Uterus (tissue), 4 donors: ENCODE measurements around the gene DNMBP. TPM values are rescaled to one million over a fixed set of nuclear protein-coding genes. Genes with fewer than 3 reads are reported as not detected.

Source experiments
- DNase-seq, 2 donors: peaks; one replicate each; pipeline ENCODE4 v3.0.0-alpha.2; 2019 to 2020
- H3K27ac ChIP-seq, 2 donors: fragments of 200-600 bp; sonication (generic); 1 replicate in 1 of 2; 2 replicates in 1 of 2; pipeline ENCODE4 v1.5.1; 2016 to 2018
- H3K27me3 ChIP-seq, 2 donors: fragments of 200-600 bp; sonication (generic); one replicate each; pipeline ENCODE4 v1.5.1; 2018 to 2019; ENCODE audit warnings: control low read depth in 1 of 2
- H3K36me3 ChIP-seq, 2 donors: fragments of 200-600 bp; sonication (generic); one replicate each; pipeline ENCODE4 v1.5.1; 2019; ENCODE audit warnings: control low read depth in 1 of 2
- H3K4me1 ChIP-seq, 2 donors: fragments of 200-600 bp; sonication (generic); one replicate each; pipeline ENCODE4 v1.5.1; 2018 to 2019; ENCODE audit warnings: control low read depth in 1 of 2
- H3K4me3 ChIP-seq, 2 donors: fragments of 200-600 bp; sonication (generic); 1 replicate in 1 of 2; 2 replicates in 1 of 2; pipeline ENCODE4 v1.5.1; 2018 to 2019; ENCODE audit warnings: mild to moderate bottlenecking in 1 of 2
- H3K9me3 ChIP-seq, 2 donors: fragments of 200-600 bp; sonication (generic); one replicate each; pipeline ENCODE4 v1.5.1; 2019; ENCODE audit warnings: control low read depth in 1 of 2
- CTCF ChIP-seq, 4 experiments: fragments of 200-600 bp in 2 of 4; fragments of 450-650 bp in 2 of 4; sonication (generic) in 2 of 4; IDR thresholded peaks; one replicate each; pipeline ENCODE4 v1.5.1; 2016 to 2019; ENCODE audit warnings: antibody characterized with exemption in 4 of 4, mild to moderate bottlenecking in 2 of 4, moderate library complexity in 1 of 4
- POLR2A ChIP-seq, 2 donors: fragments of 450-650 bp; IDR thresholded peaks; one replicate each; pipeline ENCODE4 v1.6.1; 2016; ENCODE audit warnings: antibody characterized with exemption in 2 of 2, mild to moderate bottlenecking in 1 of 2, moderate library complexity in 1 of 2
- intact Hi-C: fragments of 100-400 bp; cut with DNase I; formaldehyde crosslinking; loops from one replicate; pipeline ENCODE4 v1.15.1; 2023; ENCODE audit warnings: low total_unique reads
- total RNA-seq, 4 donors: library from RNA; depleted of rRNA in 3 of 4; stranded (reverse); fragments of >200 nt in 3 of 4; gene quantifications; one replicate each; pipeline versions ENCODE4 v1.1.0 to v1.2.4, GENCODE V29; 2014 to 2023
- donor health status: DM: yes; HTN: yes; CAD: no.

Gene DNMBP
- total RNA-seq, 4 donors from 2014 or later = 5.9 to 34.9 (median 22.4) TPM

GRCh38 chr10:99915414-99915813, 94.3 kb downstream of the DNMBP start:
- H3K27me3 ChIP-seq = no peaks in the 10 kb centered on the region
- no peaks in the 10 kb centered on the region for H3K9me3 ChIP-seq
- H3K36me3 ChIP-seq = no peaks in the 10 kb centered on the region
- no peak for DNase-seq
- intact Hi-C loops = no loop called here
- no peak overlapping the region for H3K4me3 ChIP-seq
- no peak for TF ChIP-seq POLR2A (IDR thresholded peaks at IDR 0.05)
- no peak for TF ChIP-seq CTCF (IDR thresholded peaks at IDR 0.05)
- H3K4me1 ChIP-seq = peaks cover 0 to 7% of the 10 kb centered on the region in 2 donors
- H3K27ac ChIP-seq = no peak overlapping the region

DNA sequence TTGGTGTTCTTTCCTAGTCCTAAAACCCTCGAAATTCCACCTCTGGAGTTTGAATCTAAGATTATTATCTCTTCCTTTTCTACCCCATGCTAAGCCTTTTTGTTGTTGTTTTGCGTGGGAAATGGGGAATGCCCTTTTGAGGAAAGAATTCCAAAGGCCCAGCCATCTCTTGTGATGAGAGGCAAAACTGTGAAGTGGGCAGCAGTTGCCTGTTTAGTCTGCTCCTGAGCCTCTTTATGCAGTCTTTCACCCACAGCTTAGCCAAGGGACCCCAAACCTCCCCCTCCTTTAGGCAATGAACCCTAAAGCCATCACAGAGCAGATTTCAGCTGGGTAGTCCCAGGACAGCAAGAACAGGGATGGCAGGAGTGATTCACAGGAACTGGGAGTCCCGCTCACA, 95.5 kb downstream of the DNMBP start:
- Histone ChIP-seq H3K27ac (no peak overlapping the region), H3K9me3 (no peaks in the 10 kb centered on the region), H3K27me3 (no peaks in the 10 kb centered on the region), H3K4me1 (peaks cover 0 to 7% of the 10 kb centered on the region in 2 donors), H3K36me3 (no peaks in the 10 kb centered on the region), H3K4me3 (no peak overlapping the region)
- no peak for DNase-seq
- intact Hi-C loops = no loop called here
- TF ChIP-seq POLR2A (IDR thresholded peaks at IDR 0.05) (no peak), CTCF (IDR thresholded peaks at IDR 0.05) (no peak)

GRCh38 chr10:99913831-99914235, 95.9 kb downstream of the DNMBP start:
- Histone ChIP-seq H3K9me3 (no peaks in the 10 kb centered on the region), H3K4me1 (peaks cover 0 to 7% of the 10 kb centered on the region in 2 donors), H3K4me3 (no peak overlapping the region), H3K36me3 (no peaks in the 10 kb centered on the region), H3K27ac (no peak overlapping the region), H3K27me3 (no peaks in the 10 kb centered on the region)
- DNase-seq = no peak
- intact Hi-C loops = no loop called here
- no peak for TF ChIP-seq CTCF (IDR thresholded peaks at IDR 0.05)
- no peak for TF ChIP-seq POLR2A (IDR thresholded peaks at IDR 0.05)

DNA sequence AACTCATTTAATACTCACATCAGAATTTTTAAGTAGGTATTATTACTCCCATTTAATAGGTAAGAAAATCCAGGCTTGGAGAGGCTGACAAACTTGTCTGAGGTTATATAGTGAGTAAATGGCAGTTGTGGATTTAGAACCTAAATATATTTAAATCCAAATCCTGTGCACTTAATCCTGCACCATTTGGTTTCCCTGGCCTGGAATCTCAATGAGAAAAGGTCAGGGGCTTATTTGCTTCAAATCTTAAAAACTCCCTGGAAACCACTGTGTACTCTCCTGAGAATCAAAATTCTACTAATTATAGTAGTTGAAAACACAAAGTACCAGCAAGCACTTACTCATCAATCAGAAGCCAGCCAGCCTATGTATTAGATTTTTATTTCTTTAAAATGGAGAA, 97.7 kb downstream of the DNMBP start:
- Histone ChIP-seq H3K4me1 (no peaks in the 10 kb centered on the region), H3K27ac (no peak overlapping the region), H3K27me3 (no peaks in the 10 kb centered on the region), H3K9me3 (no peaks in the 10 kb centered on the region), H3K4me3 (no peak overlapping the region), H3K36me3 (no peaks in the 10 kb centered on the region)
- no peak for DNase-seq
- intact Hi-C loops = no loop called here
- TF ChIP-seq POLR2A (IDR thresholded peaks at IDR 0.05) (no peak), CTCF (IDR thresholded peaks at IDR 0.05) (no peak)

- intact Hi-C loops = no loop called here
- no peaks in the 10 kb centered on the region for H3K36me3 ChIP-seq
Observed at GRCh38 chr10:99908512-99908911, 101.2 kb downstream of the DNMBP start.

More at GRCh38 chr10:99908512-99908911, 101.2 kb downstream of the DNMBP start:
- Histone ChIP-seq H3K27ac (no peak overlapping the region), H3K4me1 (no peaks in the 10 kb centered on the region), H3K4me3 (no peak overlapping the region), H3K9me3 (no peaks in the 10 kb centered on the region), H3K27me3 (no peaks in the 10 kb centered on the region)
- no peak for DNase-seq
- TF ChIP-seq POLR2A (IDR thresholded peaks at IDR 0.05) (no peak), CTCF (IDR thresholded peaks at IDR 0.05) (no peak)
